ENCODE measurements around the gene NCOR2. TPM values are rescaled to one million over a fixed set of nuclear protein-coding genes. Genes with fewer than 3 reads are reported as not detected.

The NCOR2 gene
- total RNA-seq, 1 experiment from 2014 or later = 17.0 TPM

GRCh38 chr12:124568431-124569374, 1.3 kb upstream of the NCOR2 start:
- no peaks in the 10 kb centered on the region for H3K36me3 ChIP-seq
- peak; percentile 81 for DNase-seq
- H3K27me3 ChIP-seq = no peaks in the 10 kb centered on the region
- no peaks in the 10 kb centered on the region for H3K9me3 ChIP-seq
- no peak overlapping the region for H3K4me3 ChIP-seq

DNA sequence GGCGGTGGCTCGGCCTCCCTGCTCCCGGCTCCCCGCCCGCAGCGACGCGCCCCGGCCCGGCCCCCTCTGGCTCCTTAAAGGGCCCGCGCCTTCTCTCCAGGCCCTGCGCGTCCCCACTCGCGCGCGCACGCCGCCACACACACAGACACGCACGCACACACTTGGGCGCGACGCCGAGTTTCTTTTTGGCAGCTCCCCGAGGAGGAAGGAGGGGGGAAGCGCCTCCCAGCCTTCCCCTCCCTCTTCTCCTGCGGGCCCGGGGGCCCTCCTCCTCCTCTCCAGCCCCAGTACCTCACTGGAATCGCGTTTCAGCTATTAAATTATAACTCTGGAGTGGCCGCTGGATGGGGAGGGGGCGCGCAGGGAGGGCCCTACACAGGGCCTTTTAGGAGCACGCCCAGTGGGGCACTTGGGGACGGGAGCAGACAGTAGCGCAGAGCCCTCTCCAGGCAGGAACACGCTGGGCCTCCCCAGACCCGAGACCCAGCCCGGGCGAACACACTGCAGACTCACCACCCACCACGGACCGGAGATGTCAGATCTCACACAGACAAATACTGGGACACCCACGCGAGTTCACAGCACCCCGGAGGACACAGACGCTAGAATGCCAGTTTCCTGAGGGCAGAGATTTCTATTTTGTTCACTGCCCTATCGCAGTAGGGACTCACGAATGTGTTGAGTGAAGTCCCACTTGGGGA, 411 bp upstream of the NCOR2 start:
- no peaks in the 10 kb centered on the region for H3K27me3 ChIP-seq
- H3K9me3 ChIP-seq = no peaks in the 10 kb centered on the region
- H3K4me3 ChIP-seq = peak overlapping the region; percentile 42
- DNase-seq = peak; percentile 95
- no peaks in the 10 kb centered on the region for H3K36me3 ChIP-seq

DNA sequence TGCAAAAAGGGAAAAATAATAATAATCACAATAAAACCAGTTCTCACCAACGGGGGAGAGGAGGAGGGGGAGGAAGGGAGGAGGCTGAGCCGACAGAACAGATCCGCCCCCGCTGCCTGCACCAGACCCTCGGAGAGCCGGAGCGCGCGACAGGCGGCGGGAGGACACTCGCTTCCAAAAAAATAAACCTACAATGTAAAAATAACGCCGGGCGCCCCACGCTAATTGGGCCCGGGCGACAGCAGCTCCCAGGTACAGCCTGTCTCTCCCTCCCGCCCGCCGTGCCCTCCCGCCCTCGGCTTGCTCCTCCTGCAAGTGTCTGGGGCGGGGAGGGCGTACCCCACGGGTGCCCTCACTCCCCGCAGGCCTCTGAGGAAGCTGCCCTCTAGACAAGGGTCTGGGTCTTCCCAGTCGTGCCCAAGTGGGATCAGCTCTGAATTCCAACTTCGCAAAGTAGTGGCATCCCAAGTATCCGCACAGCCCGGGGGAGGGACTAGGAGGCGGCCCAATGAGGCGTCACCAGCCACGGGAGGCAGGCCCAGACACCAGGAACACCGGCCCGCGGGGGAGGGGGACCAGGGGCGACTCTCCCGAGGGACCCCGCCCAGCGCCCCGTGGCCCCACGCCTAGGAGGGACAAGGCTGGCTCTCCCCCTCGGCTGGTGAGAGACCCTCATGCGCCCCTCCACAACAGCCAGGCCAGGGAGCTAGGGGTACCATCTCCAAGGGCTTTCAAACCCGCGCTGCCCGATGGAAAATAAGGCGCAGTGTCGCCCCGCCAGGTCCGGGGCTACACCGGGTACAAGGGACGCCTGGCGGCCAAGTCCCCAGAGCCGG, 1.0 kb downstream of the NCOR2 start:
- DNase-seq = peak; percentile 88

GRCh38 chr12:124565656-124566160, 1.7 kb downstream of the NCOR2 start:
- Histone ChIP-seq H3K9me3 (no peaks in the 10 kb centered on the region), H3K4me3 (peak overlapping the region; percentile 94), H3K27me3 (no peaks in the 10 kb centered on the region), H3K36me3 (no peaks in the 10 kb centered on the region)
- no peak for DNase-seq

More for the DNA sequence above, 1.0 kb downstream of the NCOR2 start:
- Histone ChIP-seq H3K36me3 (no peaks in the 10 kb centered on the region), H3K9me3 (no peaks in the 10 kb centered on the region), H3K4me3 (peak overlapping the region; percentile 94), H3K27me3 (no peaks in the 10 kb centered on the region)

DNA sequence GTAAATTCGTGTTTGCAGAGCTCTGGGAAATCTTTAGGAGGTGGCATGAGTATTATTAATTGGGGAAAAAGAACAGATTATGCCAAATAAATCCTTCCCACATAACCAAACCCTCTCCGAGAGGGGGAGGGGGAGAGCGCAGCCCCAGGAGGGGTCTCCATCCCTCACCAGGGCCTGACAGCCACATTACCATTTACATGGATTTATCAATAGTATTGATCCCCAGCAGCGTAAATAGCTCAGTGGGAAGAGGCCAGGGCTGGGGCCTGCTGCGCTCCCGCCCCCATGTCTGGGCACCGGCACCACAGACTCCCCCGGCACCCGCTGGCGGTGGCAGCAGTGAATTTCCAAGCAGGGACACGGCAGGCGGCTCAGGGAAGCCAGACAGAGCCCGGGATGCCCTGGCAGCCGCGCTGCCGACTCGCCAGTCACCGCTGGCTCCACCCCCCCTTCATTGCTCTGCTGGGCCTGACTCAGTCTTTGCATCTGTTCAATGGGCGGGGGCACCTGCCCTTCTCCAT, 2.4 kb downstream of the NCOR2 start:
- peak; percentile 40 for DNase-seq
- Histone ChIP-seq H3K4me3 (no peak overlapping the region), H3K9me3 (no peaks in the 10 kb centered on the region), H3K36me3 (peaks cover 3% of the 10 kb centered on the region; the same call in 1 of the 2 replicates), H3K27me3 (no peaks in the 10 kb centered on the region)

GRCh38 chr12:124564232-124564958, 3.0 kb downstream of the NCOR2 start:
- peaks cover 3% of the 10 kb centered on the region; the same call in 1 of the 2 replicates for H3K36me3 ChIP-seq
- H3K27me3 ChIP-seq = no peaks in the 10 kb centered on the region
- no peak overlapping the region for H3K4me3 ChIP-seq
- no peak for DNase-seq
- no peaks in the 10 kb centered on the region for H3K9me3 ChIP-seq

DNA sequence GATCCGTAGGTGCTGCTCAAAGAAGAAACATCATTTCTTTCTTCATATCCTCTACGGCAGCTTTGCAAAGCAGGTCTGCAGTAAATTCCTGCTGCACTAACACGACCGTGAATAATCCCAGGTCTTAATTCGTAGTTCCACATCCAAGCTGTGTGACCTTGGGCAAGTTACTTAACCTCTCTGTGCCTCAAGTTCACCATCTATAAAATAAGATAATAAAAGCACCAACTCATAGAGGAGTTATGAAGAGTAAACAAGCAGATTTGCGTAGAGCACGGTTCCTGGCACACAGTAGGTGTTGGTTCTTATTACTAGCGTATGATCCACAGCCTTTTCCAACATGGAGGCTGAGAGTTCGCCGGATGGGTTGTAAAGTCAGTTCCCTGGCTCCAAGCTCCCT, 3.6 kb downstream of the NCOR2 start:
- Histone ChIP-seq H3K4me3 (no peak overlapping the region), H3K27me3 (no peaks in the 10 kb centered on the region), H3K9me3 (no peaks in the 10 kb centered on the region), H3K36me3 (peaks cover 3% of the 10 kb centered on the region; the same call in 1 of the 2 replicates)
- DNase-seq = no peak

- H3K4me3 ChIP-seq = no peak overlapping the region
- no peaks in the 10 kb centered on the region for H3K9me3 ChIP-seq
- no peaks in the 10 kb centered on the region for H3K27me3 ChIP-seq
- peaks cover 3% of the 10 kb centered on the region; the same call in 1 of the 2 replicates for H3K36me3 ChIP-seq
- DNase-seq = no peak
Measured at GRCh38 chr12:124563401-124563800, 4.0 kb downstream of the NCOR2 start.

DNA sequence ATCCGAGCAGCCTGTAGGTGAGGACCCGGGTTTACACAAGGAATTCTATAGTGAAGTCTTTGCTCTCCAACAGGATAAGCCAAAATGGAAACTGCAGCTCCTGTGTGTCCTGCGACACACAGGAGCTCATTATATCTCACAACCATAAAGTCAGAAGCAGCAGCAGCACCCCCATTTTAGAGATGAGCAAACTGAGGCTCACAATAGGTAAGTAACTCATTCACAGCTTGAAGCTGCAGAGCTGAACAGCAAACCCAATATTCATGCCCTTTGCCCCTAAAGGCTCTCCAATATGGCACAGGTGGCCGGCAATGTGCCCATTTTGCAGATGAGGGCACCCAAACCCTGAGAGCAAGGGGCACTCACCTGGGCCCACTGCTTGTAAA, 4.6 kb downstream of the NCOR2 start:
- H3K36me3 ChIP-seq = peaks cover 3% of the 10 kb centered on the region; the same call in 1 of the 2 replicates

DNA sequence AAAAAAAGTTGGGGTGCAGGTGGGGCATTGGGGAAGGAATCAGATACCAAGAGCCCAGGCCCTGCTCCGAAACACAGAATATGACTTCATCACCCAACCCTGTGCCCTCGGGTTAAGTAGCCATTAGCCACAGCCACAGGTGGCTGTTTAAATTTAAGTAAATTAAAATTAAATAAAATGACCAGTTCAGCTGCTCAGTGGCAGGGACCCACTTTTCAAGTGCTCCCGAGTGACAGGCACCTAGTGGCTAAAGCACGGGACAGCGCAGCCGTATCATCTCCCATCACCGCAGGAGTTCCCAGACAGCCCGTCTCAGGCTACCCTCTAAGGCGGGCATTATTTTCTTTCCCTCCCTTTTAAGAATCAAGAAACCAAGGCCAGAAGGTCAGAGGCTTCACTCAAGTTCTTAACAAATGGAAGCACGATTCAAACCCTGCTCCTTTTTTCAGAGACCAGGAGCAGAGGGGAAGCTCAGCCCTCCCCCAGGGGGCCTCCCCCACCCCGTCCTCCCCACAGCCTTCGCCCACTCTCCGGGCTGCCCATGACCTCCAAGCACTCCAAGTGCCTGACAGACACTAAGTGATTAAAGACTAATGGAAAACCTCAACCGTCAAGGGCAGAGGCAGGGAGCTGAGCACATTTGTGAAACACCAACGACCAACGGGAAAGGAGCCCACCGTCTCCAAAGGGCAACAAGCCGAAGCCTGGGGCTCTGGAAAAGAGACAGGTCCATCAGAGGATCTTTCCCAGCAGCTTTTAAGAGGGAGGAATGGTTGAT, 5.2 kb downstream of the NCOR2 start:
- no peak for DNase-seq
- Histone ChIP-seq H3K4me3 (no peak overlapping the region), H3K27me3 (no peaks in the 10 kb centered on the region), H3K9me3 (no peaks in the 10 kb centered on the region), H3K36me3 (peaks cover 3% of the 10 kb centered on the region; the same call in 1 of the 2 replicates)

More for the DNA sequence above, 4.6 kb downstream of the NCOR2 start:
- no peak for DNase-seq
- H3K4me3 ChIP-seq = no peak overlapping the region
- H3K27me3 ChIP-seq = no peaks in the 10 kb centered on the region
- H3K9me3 ChIP-seq = no peaks in the 10 kb centered on the region

DNA sequence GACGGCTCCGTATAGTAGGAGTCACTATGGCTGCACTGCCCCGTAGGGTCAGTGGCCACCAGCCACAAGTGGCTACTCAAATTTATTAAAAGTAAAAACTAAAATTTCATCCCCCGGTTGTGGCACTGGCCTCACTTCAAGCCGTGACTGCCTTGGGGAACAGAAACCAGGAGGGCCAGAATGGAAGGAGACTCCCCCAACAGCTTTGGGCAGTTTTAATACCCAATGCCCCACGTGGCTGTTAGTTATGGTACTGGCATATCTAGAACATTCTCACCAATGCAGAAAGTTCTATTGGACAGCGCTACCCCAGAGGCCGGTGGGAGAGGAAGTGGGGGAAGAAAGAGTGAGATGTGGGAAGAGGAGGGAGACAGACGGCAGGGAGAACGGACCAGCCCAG, 6.2 kb downstream of the NCOR2 start:
- peaks cover 3% of the 10 kb centered on the region; the same call in 1 of the 2 replicates for H3K36me3 ChIP-seq
- DNase-seq = no peak
- no peaks in the 10 kb centered on the region for H3K9me3 ChIP-seq
- no peak overlapping the region for H3K4me3 ChIP-seq
- H3K27me3 ChIP-seq = no peaks in the 10 kb centered on the region

- Histone ChIP-seq H3K4me3 (no peak overlapping the region), H3K9me3 (no peaks in the 10 kb centered on the region), H3K27me3 (no peaks in the 10 kb centered on the region), H3K36me3 (peaks cover 3% of the 10 kb centered on the region; the same call in 1 of the 2 replicates)
- DNase-seq = no peak
Measured at GRCh38 chr12:124560146-124560890, 7.1 kb downstream of the NCOR2 start.

DNA sequence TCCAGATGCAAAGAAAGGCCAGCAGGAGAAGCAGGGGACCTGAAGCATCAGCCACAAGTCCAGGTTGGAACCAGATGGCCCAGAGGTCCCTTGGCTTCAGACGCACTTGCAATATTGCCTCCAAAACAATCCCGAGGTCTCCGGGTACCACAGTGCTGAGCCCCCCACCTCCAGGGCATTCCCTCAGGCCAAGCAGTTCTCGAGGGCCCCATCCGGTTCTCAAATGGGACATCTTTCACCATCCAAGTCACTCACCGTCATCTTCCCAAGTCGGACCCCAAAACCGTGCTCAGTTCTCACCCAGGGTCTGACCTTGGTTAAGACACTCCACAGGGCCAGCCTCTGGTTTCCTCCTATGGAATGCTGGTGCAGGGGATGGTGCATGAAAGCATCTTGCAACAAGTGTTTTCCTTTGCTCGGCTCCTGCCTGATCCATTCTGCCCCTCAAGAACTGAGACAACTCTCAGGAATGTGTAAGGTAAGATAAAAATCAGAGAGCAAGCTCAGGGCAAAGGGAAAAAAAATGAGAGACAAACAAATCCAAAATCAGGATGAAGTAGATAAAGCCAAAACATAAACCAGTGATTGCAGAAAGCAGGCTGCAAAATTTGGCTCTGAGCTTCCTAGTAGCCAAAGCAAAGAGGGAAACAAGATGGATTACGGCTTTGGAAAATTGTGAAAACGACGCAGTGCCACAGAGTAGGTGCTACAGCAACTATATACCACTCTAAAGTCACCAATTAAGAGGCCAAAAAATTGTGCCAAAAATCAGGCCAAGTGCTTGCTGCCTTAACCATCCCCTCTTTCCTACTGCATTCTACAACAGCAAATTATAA, 8.0 kb downstream of the NCOR2 start:
- DNase-seq = no peak
- H3K9me3 ChIP-seq = no peaks in the 10 kb centered on the region
- peaks cover 3% of the 10 kb centered on the region; the same call in 1 of the 2 replicates for H3K36me3 ChIP-seq
- H3K4me3 ChIP-seq = no peak overlapping the region
- no peaks in the 10 kb centered on the region for H3K27me3 ChIP-seq

DNA sequence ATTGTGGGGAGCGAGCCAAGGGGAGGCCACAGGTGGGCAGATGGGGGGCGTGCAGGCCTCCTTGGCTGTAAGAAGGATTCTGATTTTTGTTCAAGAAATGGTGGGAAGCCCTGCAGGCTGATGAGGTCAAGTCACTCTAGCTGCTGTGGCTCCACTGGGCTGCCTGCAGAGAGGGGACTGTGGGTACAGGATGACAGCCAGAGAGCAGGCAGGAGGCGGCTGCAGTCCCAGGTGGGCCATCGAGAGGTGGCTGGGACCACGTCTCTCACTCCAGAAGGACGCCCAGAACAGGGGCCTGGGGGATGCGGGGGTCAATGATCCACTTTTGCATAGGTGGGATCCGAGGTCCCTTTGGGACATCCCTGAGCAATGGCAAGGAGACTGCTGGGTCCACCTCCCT, 9.1 kb downstream of the NCOR2 start:
- H3K9me3 ChIP-seq = no peaks in the 10 kb centered on the region
- H3K27me3 ChIP-seq = no peaks in the 10 kb centered on the region
- peaks cover 3% of the 10 kb centered on the region; the same call in 1 of the 2 replicates for H3K36me3 ChIP-seq
- DNase-seq = no peak
- no peak overlapping the region for H3K4me3 ChIP-seq

Data from MG63 (cell line).